OCI-LY1 (cell line): ENCODE measurements around the gene OR52M1.

Experiments used
- H2AFZ ChIP-seq: fragments of 200-600 bp; sonication (generic), shearing (Covaris generic); 2 replicates; pipeline ENCODE4 v1.6.0; 2014; ENCODE audit warnings: antibody characterized with exemption, mild to moderate bottlenecking, low read length
- H3F3A ChIP-seq: fragments of 200-600 bp; sonication (generic), shearing (Covaris generic); 2 replicates; pipeline ENCODE4 v1.6.0; 2014; ENCODE audit warnings: mild to moderate bottlenecking, antibody characterized with exemption, low read length, moderate library complexity; ENCODE audit not compliant: insufficient read depth
- H3K27ac ChIP-seq: fragments of 200-600 bp; sonication (generic); 2 replicates; pipeline ENCODE4 v1.5.1; 2014; ENCODE audit warnings: low read length, mixed run types, mild to moderate bottlenecking, low read depth; ENCODE audit not compliant: poor library complexity, severe bottlenecking
- H3K27me3 ChIP-seq: fragments of 200-600 bp; sonication (generic); 2 replicates; pipeline ENCODE4 v1.6.0; 2014; ENCODE audit warnings: antibody characterized with exemption, mild to moderate bottlenecking, low read length, moderate library complexity; ENCODE audit not compliant: insufficient read depth
- H3K36me3 ChIP-seq: fragments of 200-600 bp; sonication (generic); 2 replicates; pipeline ENCODE4 v1.6.1; 2014; ENCODE audit warnings: mild to moderate bottlenecking, antibody characterized with exemption, low read length, moderate library complexity, mixed read lengths; ENCODE audit not compliant: insufficient read depth
- H3K4me1 ChIP-seq: fragments of 200-600 bp; sonication (generic); 2 replicates; pipeline ENCODE4 v1.5.1; 2014; ENCODE audit warnings: mild to moderate bottlenecking, low read length, moderate library complexity; ENCODE audit not compliant: insufficient read depth, severe bottlenecking
- H3K4me2 ChIP-seq: fragments of 200-600 bp; sonication (generic), shearing (Covaris generic); 2 replicates; pipeline ENCODE4 v1.6.1; 2014; ENCODE audit warnings: low read length
- H3K4me3 ChIP-seq: fragments of 200-600 bp; sonication (generic); 2 replicates; pipeline ENCODE4 v1.5.1; 2014; ENCODE audit warnings: low read length, low read depth, mild to moderate bottlenecking, mixed read lengths; ENCODE audit not compliant: poor library complexity, severe bottlenecking
- H3K79me2 ChIP-seq: fragments of 200-600 bp; shearing (Covaris generic); 2 replicates; pipeline ENCODE4 v1.6.1; 2016; ENCODE audit warnings: mixed run types, low read length, mixed read lengths; ENCODE audit not compliant: insufficient read depth
- H3K9ac ChIP-seq: fragments of 200-600 bp; sonication (generic), shearing (Covaris generic); 2 replicates; pipeline ENCODE4 v1.6.1; 2014; ENCODE audit warnings: mild to moderate bottlenecking, low read length, mixed read lengths
- H3K9me2 ChIP-seq: fragments of 200-600 bp; sonication (generic), shearing (Covaris generic); 2 replicates; pipeline ENCODE4 v1.6.1; 2014; ENCODE audit warnings: low read depth, mild to moderate bottlenecking, low read length, mixed read lengths
- H3K9me3 ChIP-seq: fragments of 200-600 bp; shearing (Covaris generic); 2 replicates; pipeline ENCODE4 v1.6.1; 2014; ENCODE audit warnings: low read length, mixed read lengths
- H4K20me1 ChIP-seq: fragments of 200-600 bp; sonication (generic), shearing (Covaris generic); 2 replicates; pipeline ENCODE4 v1.6.0; 2016; ENCODE audit warnings: mild to moderate bottlenecking, low read length; ENCODE audit not compliant: insufficient read depth
- CTCF ChIP-seq: fragments of 200-600 bp; sonication (generic), shearing (Covaris generic); IDR thresholded peaks from 2 replicates; pipeline ENCODE4 v1.5.1; 2017; ENCODE audit warnings: mild to moderate bottlenecking, antibody characterized with exemption, low read length, moderate library complexity, mixed read lengths
- EZH2 ChIP-seq: fragments of 200-600 bp; sonication (generic), shearing (Covaris generic); IDR thresholded peaks from 2 replicates; pipeline ENCODE4 v1.8.0; 2017; ENCODE audit warnings: borderline replicate concordance, mixed run types, mild to moderate bottlenecking, antibody characterized with exemption, low read length, moderate library complexity, mixed read lengths

The OR52M1 gene

GRCh38 chr11:4541071-4541470, 3.9 kb upstream of the OR52M1 start:
- H3F3A ChIP-seq, result no peaks in the 10 kb centered on the region
- no peak overlapping the region for H3K9ac ChIP-seq
- no peaks in the 10 kb centered on the region for H3K27me3 ChIP-seq
- no peaks in the 10 kb centered on the region for H4K20me1 ChIP-seq
- H3K9me2 ChIP-seq, result no peaks in the 10 kb centered on the region
- H3K27ac ChIP-seq, result no peak overlapping the region
- H3K4me2 ChIP-seq, result no peak overlapping the region
- H2AFZ ChIP-seq, result no peak overlapping the region
- no peaks in the 10 kb centered on the region for H3K79me2 ChIP-seq
- no peaks in the 10 kb centered on the region for H3K4me1 ChIP-seq
- H3K36me3 ChIP-seq, result no peaks in the 10 kb centered on the region
- H3K4me3 ChIP-seq, result no peak overlapping the region
- no peak for TF ChIP-seq CTCF
- TF ChIP-seq EZH2, result no peak
- no peaks in the 10 kb centered on the region for H3K9me3 ChIP-seq

- H3K9ac ChIP-seq, result no peak overlapping the region
These were observed 1.4 kb upstream of the OR52M1 start for GRCh38 chr11:4543561-4543960.

GRCh38 chr11:4546878-4547277, 1.9 kb downstream of the OR52M1 start:
- Histone ChIP-seq H3K27ac (no peak overlapping the region), H3K4me2 (no peak overlapping the region), H3K9me3 (no peaks in the 10 kb centered on the region), H3F3A (no peaks in the 10 kb centered on the region), H3K9me2 (no peaks in the 10 kb centered on the region), H3K9ac (no peak overlapping the region), H2AFZ (no peak overlapping the region), H3K4me3 (no peak overlapping the region), H3K79me2 (no peaks in the 10 kb centered on the region), H4K20me1 (no peaks in the 10 kb centered on the region), H3K36me3 (no peaks in the 10 kb centered on the region), H3K4me1 (no peaks in the 10 kb centered on the region), H3K27me3 (no peaks in the 10 kb centered on the region)
- no peak for TF ChIP-seq EZH2
- no peak for TF ChIP-seq CTCF

More at GRCh38 chr11:4543561-4543960, 1.4 kb upstream of the OR52M1 start:
- TF ChIP-seq EZH2 (no peak), CTCF (no peak)
- Histone ChIP-seq H3K4me1 (no peaks in the 10 kb centered on the region), H3K36me3 (no peaks in the 10 kb centered on the region), H3K4me3 (no peak overlapping the region), H3K9me2 (no peaks in the 10 kb centered on the region), H4K20me1 (no peaks in the 10 kb centered on the region), H3F3A (no peaks in the 10 kb centered on the region), H3K27ac (no peak overlapping the region), H3K79me2 (no peaks in the 10 kb centered on the region), H3K9me3 (no peaks in the 10 kb centered on the region), H2AFZ (no peak overlapping the region), H3K4me2 (no peak overlapping the region), H3K27me3 (no peaks in the 10 kb centered on the region)
